Hematopoietic multipotent progenitor cell treated with erythropoietin and hydrocortisone succinate and interleukin-3 and kit ligand, for 17 days (in vitro differentiated cells): Measurements from ENCODE around the gene SNRPF.

Experiments
- DNase-seq: peaks from one replicate; pipeline ENCODE4 v3.0.0-alpha.2; 2015; ENCODE audit warnings: low spot score

SNRPF gene

GRCh38 chr12:95859947-95860850 lies 1.4 kb downstream of the SNRPF start:
- no peak for DNase-seq

GRCh38 chr12:95862038-95862437 lies 3.3 kb downstream of the SNRPF start:
- no peak for DNase-seq

GRCh38 chr12:95863337-95863736 lies 4.6 kb downstream of the SNRPF start:
- DNase-seq = no peak

GRCh38 chr12:95870897-95871296 lies 12.1 kb downstream of the SNRPF start:
- no peak for DNase-seq

GRCh38 chr12:95874452-95874851 lies 15.7 kb downstream of the SNRPF start:
- no peak for DNase-seq

- DNase-seq = no peak
Observed at GRCh38 chr12:95877622-95878021, 18.9 kb downstream of the SNRPF start.

GRCh38 chr12:95880895-95881294 lies 22.1 kb downstream of the SNRPF start:
- DNase-seq = no peak

GRCh38 chr12:95881331-95881955 lies 22.7 kb downstream of the SNRPF start:
- DNase-seq = no peak

GRCh38 chr12:95882080-95882479 lies 23.3 kb downstream of the SNRPF start:
- no peak for DNase-seq

- DNase-seq = no peak
Observed at GRCh38 chr12:95882873-95883272, 24.1 kb downstream of the SNRPF start.

- no peak for DNase-seq
Observed at GRCh38 chr12:95884998-95885397, 26.2 kb downstream of the SNRPF start.

- DNase-seq = no peak
Observed at GRCh38 chr12:95887311-95887710, 28.6 kb downstream of the SNRPF start.

GRCh38 chr12:95890958-95891357 lies 32.2 kb downstream of the SNRPF start:
- DNase-seq = no peak

GRCh38 chr12:95896846-95897245 lies 38.1 kb downstream of the SNRPF start:
- no peak for DNase-seq

- DNase-seq = no peak
Observed at GRCh38 chr12:95898081-95898480, 39.3 kb downstream of the SNRPF start.

GRCh38 chr12:95908573-95908972 lies 49.8 kb downstream of the SNRPF start:
- DNase-seq = no peak

- DNase-seq = no peak
Observed at GRCh38 chr12:95909871-95910270, 51.1 kb downstream of the SNRPF start.
